Panc1 (cell line): ENCODE measurements around the gene LMCD1. TPM values are rescaled to one million over a fixed set of nuclear protein-coding genes. Genes with fewer than 3 reads are reported as not detected.

Source experiments
- ATAC-seq: fragments of 200-7000 bp; cut with Tn5 transposase; 2 replicates; pipeline ENCODE4 v1.9.1; 2020; ENCODE audit warnings: mild to moderate bottlenecking, moderate library complexity
- BruUV-seq: library from RNA; stranded (reverse); fragments of 400-500 nt; replicated peaks from 2 replicates; lab custom pipeline; 2021; lab: Mats Ljungman, UMichigan
- CTCF ChIA-PET: fragments of 300-600 bp; sonication (Branson Sonifier 250); formaldehyde crosslinking; loops from one replicate; lab custom pipeline; 2022; ENCODE audit warnings: antibody characterized with exemption; lab: Charles Lee
- POLR2A ChIA-PET: fragments of 300-600 bp; sonication (Branson Sonifier 250); formaldehyde crosslinking; loops from one replicate; lab custom pipeline; 2022; ENCODE audit warnings: antibody characterized with exemption; lab: Charles Lee
- DNase-seq: peaks from one replicate; pipeline ENCODE4 v3.0.0-alpha.2; 2010; ENCODE audit warnings: low read depth, low spot score
- H3K27ac ChIP-seq: 2 replicates; pipeline ENCODE4 v1.5.1; 2011; ENCODE audit warnings: mild to moderate bottlenecking, low read length, inconsistent platforms
- H3K27me3 ChIP-seq: fragments of 200-500 bp; sonication (Bioruptor generic); 2 replicates; pipeline ENCODE4 v1.6.0; 2014; ENCODE audit warnings: low read length, inconsistent platforms; ENCODE audit not compliant: control insufficient read depth, insufficient read depth
- H3K36me3 ChIP-seq: fragments of 200-500 bp; sonication (Bioruptor generic); 2 replicates; pipeline ENCODE4 v1.5.1; 2014; ENCODE audit warnings: inconsistent platforms, mild to moderate bottlenecking, low read length, moderate library complexity; ENCODE audit not compliant: control insufficient read depth, insufficient read depth
- H3K4me1 ChIP-seq: 2 replicates; pipeline ENCODE4 v1.5.1; 2011; ENCODE audit warnings: inconsistent platforms, mild to moderate bottlenecking, low read length, moderate library complexity; ENCODE audit not compliant: control insufficient read depth, insufficient read depth
- H3K4me3 ChIP-seq, 2 experiments: 2 replicates each; pipeline ENCODE4 v1.5.1; 2011 to 2012; ENCODE audit warnings: low read depth in 2 of 2, low read length in 2 of 2, mild to moderate bottlenecking in 2 of 2, inconsistent platforms in 1 of 2, moderate library complexity in 1 of 2
- H3K9me3 ChIP-seq: fragments of 200-500 bp; sonication (Bioruptor generic); 2 replicates; pipeline ENCODE4 v1.5.1; 2014; ENCODE audit warnings: low read depth, mild to moderate bottlenecking, inconsistent platforms, low read length, moderate library complexity; ENCODE audit not compliant: control insufficient read depth, insufficient read depth
- POLR2AphosphoS5 ChIP-seq: IDR thresholded peaks from 2 replicates; pipeline ENCODE4 v1.6.1; 2012; ENCODE audit warnings: mild to moderate bottlenecking, low read depth, low read length, moderate library complexity
- SIN3A ChIP-seq: IDR thresholded peaks from 2 replicates; pipeline ENCODE4 v1.6.1; 2012; ENCODE audit warnings: low read depth, mild to moderate bottlenecking, low read length, moderate library complexity, borderline replicate concordance; ENCODE audit not compliant: insufficient read depth
- TCF7L2 ChIP-seq: IDR thresholded peaks from 2 replicates; pipeline ENCODE4 v1.6.1; 2011; ENCODE audit warnings: mild to moderate bottlenecking, low read depth, low read length, inconsistent platforms
- in situ Hi-C: cut with HindIII; loops from 2 replicates; pipeline ENCODE4 v1.10.0; 2016; ENCODE audit warnings: low sequenced_read_pairs, low pct_unique_long_range_greater_than_20kb
- intact Hi-C: fragments of 100-400 bp; cut with micrococcal nuclease; formaldehyde crosslinking; loops from one replicate; pipeline ENCODE4 v1.10.0; 2022; ENCODE audit not compliant: unreplicated experiment
- total RNA-seq: library from RNA; stranded (reverse); gene quantifications from one replicate; pipeline ENCODE4 v1.2.1, GENCODE V29; 2021; ENCODE audit not compliant: unreplicated experiment
- TF ChIP-seq, protein P1 (sequence below): fragments of 450-650 bp; IDR thresholded peaks from 2 replicates; pipeline ENCODE4 v1.5.1; 2017; ENCODE audit warnings: mild to moderate bottlenecking
- TF ChIP-seq, protein P2 (sequence below), 2 experiments: IDR thresholded peaks; 2 replicates each; pipeline ENCODE4 v1.6.1; 2011 to 2012; ENCODE audit warnings: low read depth in 2 of 2, control low read depth in 1 of 2, low read length in 1 of 2, mild to moderate bottlenecking in 1 of 2, moderate library complexity in 1 of 2; ENCODE audit not compliant: insufficient read depth in 1 of 2

LMCD1 gene
- total RNA-seq, 1 experiment from 2014 or later = 24.8 TPM

DNA sequence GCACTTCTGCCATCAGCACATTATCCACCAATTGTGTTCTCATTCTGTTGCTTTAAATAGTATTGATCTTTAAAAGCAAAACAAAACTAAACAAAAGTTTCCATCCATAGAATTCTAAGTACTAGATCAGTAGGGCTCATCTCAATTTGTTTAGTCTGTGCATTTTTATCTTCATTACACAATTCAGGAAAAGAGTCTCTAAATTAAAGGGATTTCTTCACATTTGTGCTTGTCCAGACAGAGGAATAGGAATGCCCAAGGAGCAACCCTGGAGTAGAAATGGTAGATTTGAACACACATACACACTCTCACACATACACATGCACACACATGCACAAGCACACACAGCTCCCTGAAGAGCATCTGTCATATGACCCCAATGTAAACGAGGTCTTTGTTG lies 21.4 kb downstream of the LMCD1 start:
- DNase-seq = no peak
- in situ Hi-C loops (no loop called here), intact Hi-C loops (no loop called here)
- no TSS peak for BruUV-seq
- no peak overlapping the region for H3K27ac ChIP-seq
- H3K4me3 ChIP-seq = no peak overlapping the region
- TF ChIP-seq, protein P1, sequence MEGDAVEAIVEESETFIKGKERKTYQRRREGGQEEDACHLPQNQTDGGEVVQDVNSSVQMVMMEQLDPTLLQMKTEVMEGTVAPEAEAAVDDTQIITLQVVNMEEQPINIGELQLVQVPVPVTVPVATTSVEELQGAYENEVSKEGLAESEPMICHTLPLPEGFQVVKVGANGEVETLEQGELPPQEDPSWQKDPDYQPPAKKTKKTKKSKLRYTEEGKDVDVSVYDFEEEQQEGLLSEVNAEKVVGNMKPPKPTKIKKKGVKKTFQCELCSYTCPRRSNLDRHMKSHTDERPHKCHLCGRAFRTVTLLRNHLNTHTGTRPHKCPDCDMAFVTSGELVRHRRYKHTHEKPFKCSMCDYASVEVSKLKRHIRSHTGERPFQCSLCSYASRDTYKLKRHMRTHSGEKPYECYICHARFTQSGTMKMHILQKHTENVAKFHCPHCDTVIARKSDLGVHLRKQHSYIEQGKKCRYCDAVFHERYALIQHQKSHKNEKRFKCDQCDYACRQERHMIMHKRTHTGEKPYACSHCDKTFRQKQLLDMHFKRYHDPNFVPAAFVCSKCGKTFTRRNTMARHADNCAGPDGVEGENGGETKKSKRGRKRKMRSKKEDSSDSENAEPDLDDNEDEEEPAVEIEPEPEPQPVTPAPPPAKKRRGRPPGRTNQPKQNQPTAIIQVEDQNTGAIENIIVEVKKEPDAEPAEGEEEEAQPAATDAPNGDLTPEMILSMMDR = no peak
- no peak for TF ChIP-seq TCF7L2
- H3K36me3 ChIP-seq = no peaks in the 10 kb centered on the region
- POLR2A ChIA-PET = no interaction called here
- no peak for ATAC-seq
- CTCF ChIA-PET = no interaction called here
- H3K4me1 ChIP-seq = no peaks in the 10 kb centered on the region
- no peaks in the 10 kb centered on the region for H3K9me3 ChIP-seq
- H3K27me3 ChIP-seq = no peaks in the 10 kb centered on the region

DNA sequence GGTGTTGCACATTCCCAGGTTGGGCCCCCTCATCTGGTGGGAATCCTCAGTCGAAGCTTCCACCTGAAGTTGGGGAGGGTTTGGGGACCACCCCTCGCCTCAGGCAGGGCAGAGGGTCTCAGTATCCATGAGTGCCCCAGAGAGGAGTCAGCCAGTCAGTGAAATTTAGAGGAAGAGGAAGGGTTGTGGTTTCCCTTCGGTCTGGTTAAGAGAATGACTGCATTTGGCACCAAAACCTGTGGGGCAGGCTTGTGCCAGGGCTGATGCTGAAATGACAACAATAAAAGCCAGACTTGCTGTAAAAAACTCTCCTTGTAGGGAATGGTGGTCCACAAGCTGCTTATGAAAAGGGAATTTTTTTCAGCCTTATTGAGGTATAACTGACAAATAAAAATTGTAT lies 22.6 kb downstream of the LMCD1 start:
- in situ Hi-C loops = no loop called here
- BruUV-seq = no TSS peak
- ATAC-seq (no peak), DNase-seq (no peak)
- TF ChIP-seq SIN3A (no peak), POLR2AphosphoS5 (no peak), TCF7L2 (no peak)
- TF ChIP-seq, protein P2, sequence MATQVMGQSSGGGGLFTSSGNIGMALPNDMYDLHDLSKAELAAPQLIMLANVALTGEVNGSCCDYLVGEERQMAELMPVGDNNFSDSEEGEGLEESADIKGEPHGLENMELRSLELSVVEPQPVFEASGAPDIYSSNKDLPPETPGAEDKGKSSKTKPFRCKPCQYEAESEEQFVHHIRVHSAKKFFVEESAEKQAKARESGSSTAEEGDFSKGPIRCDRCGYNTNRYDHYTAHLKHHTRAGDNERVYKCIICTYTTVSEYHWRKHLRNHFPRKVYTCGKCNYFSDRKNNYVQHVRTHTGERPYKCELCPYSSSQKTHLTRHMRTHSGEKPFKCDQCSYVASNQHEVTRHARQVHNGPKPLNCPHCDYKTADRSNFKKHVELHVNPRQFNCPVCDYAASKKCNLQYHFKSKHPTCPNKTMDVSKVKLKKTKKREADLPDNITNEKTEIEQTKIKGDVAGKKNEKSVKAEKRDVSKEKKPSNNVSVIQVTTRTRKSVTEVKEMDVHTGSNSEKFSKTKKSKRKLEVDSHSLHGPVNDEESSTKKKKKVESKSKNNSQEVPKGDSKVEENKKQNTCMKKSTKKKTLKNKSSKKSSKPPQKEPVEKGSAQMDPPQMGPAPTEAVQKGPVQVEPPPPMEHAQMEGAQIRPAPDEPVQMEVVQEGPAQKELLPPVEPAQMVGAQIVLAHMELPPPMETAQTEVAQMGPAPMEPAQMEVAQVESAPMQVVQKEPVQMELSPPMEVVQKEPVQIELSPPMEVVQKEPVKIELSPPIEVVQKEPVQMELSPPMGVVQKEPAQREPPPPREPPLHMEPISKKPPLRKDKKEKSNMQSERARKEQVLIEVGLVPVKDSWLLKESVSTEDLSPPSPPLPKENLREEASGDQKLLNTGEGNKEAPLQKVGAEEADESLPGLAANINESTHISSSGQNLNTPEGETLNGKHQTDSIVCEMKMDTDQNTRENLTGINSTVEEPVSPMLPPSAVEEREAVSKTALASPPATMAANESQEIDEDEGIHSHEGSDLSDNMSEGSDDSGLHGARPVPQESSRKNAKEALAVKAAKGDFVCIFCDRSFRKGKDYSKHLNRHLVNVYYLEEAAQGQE (IDR thresholded peaks at IDR 0.05; ENCODE audit: insufficient read depth in 1 of 2, low read depth in 2 of 2, low read length in 1 of 2) = no peak
- TF ChIP-seq, protein P1 = no peak
- Histone ChIP-seq H3K4me3 (no peak overlapping the region), H3K4me1 (no peaks in the 10 kb centered on the region), H3K36me3 (no peaks in the 10 kb centered on the region), H3K27ac (no peak overlapping the region), H3K9me3 (no peaks in the 10 kb centered on the region), H3K27me3 (no peaks in the 10 kb centered on the region)
- intact Hi-C loops = no loop called here
- ChIA-PET POLR2A (no interaction called here), CTCF (no interaction called here)
